A549 (cell line): ENCODE measurements around the gene CD48.

ENCODE experiments used
- CHD2 ChIP-seq: fragments of 150-350 bp; IDR thresholded peaks from 2 replicates; pipeline ENCODE4 v1.6.1; 2014; ENCODE audit warnings: low read length; ENCODE audit not compliant: partially characterized antibody
- POLR2A ChIP-seq: IDR thresholded peaks from 2 replicates; pipeline ENCODE4 v1.6.1; 2012; ENCODE audit warnings: mild to moderate bottlenecking, low read length
- TF ChIP-seq, protein P1 (sequence below): fragments of >200 bp; sonication (Bioruptor Twin); formaldehyde crosslinking; IDR thresholded peaks from 3 replicates; pipeline ENCODE4 v1.5.1; 2016
- TF ChIP-seq, protein P2 (sequence below): fragments of 200-600 bp; sonication (generic); IDR thresholded peaks from 2 replicates; pipeline ENCODE4 v1.6.1; 2016; ENCODE audit warnings: antibody characterized with exemption, mild to moderate bottlenecking, moderate library complexity

DNA sequence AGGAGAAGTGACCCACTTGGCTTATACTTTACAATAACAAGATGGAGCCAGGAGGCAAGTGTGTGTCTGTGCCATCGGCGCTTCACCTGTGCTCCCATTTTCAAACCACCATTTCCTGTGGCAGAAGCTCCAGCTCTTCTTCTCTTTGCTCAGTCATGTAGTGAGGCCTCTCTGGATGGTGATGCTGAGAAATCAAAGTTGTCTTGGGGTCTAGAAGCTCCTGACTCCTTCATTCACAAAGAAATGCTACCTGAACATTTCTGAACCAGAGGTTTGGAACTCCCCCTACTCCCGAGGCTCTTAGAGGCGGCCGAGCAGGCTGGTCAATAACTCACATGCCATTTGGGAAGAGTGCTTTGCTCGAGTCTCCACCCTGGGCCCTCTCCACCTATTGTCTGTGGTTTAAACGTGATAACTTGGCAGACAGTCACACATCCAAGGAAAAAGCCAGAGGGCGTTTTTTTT lies 82.8 kb downstream of the CD48 start:
- TF ChIP-seq POLR2A (no peak), CHD2 (no peak)
- TF ChIP-seq, protein P1, sequence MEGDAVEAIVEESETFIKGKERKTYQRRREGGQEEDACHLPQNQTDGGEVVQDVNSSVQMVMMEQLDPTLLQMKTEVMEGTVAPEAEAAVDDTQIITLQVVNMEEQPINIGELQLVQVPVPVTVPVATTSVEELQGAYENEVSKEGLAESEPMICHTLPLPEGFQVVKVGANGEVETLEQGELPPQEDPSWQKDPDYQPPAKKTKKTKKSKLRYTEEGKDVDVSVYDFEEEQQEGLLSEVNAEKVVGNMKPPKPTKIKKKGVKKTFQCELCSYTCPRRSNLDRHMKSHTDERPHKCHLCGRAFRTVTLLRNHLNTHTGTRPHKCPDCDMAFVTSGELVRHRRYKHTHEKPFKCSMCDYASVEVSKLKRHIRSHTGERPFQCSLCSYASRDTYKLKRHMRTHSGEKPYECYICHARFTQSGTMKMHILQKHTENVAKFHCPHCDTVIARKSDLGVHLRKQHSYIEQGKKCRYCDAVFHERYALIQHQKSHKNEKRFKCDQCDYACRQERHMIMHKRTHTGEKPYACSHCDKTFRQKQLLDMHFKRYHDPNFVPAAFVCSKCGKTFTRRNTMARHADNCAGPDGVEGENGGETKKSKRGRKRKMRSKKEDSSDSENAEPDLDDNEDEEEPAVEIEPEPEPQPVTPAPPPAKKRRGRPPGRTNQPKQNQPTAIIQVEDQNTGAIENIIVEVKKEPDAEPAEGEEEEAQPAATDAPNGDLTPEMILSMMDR, result no peak
- TF ChIP-seq, protein P2, sequence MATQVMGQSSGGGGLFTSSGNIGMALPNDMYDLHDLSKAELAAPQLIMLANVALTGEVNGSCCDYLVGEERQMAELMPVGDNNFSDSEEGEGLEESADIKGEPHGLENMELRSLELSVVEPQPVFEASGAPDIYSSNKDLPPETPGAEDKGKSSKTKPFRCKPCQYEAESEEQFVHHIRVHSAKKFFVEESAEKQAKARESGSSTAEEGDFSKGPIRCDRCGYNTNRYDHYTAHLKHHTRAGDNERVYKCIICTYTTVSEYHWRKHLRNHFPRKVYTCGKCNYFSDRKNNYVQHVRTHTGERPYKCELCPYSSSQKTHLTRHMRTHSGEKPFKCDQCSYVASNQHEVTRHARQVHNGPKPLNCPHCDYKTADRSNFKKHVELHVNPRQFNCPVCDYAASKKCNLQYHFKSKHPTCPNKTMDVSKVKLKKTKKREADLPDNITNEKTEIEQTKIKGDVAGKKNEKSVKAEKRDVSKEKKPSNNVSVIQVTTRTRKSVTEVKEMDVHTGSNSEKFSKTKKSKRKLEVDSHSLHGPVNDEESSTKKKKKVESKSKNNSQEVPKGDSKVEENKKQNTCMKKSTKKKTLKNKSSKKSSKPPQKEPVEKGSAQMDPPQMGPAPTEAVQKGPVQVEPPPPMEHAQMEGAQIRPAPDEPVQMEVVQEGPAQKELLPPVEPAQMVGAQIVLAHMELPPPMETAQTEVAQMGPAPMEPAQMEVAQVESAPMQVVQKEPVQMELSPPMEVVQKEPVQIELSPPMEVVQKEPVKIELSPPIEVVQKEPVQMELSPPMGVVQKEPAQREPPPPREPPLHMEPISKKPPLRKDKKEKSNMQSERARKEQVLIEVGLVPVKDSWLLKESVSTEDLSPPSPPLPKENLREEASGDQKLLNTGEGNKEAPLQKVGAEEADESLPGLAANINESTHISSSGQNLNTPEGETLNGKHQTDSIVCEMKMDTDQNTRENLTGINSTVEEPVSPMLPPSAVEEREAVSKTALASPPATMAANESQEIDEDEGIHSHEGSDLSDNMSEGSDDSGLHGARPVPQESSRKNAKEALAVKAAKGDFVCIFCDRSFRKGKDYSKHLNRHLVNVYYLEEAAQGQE, result no peak
